Natural killer cell (primary cell): Measurements from ENCODE around the gene WDR88. TPM values are rescaled to one million over a fixed set of nuclear protein-coding genes. Genes with fewer than 3 reads are reported as not detected.
"Not testable (repeated sequence)": the region's sequence is repeated elsewhere in the genome, so short reads cannot be mapped to it uniquely, and the experiment has no call there.

Experiments used
- ATAC-seq, 3 donors: fragments of 150-1000 bp in 2 of 3; fragments of 200-7000 bp in 1 of 3; cut with Tn5 transposase; 1 replicate in 1 of 3; 2 replicates in 2 of 3; pipeline ENCODE4 v1.10.0; 2021; ENCODE audit warnings: mild to moderate bottlenecking in 2 of 3, moderate library complexity in 2 of 3
- DNase-seq, 2 donors: peaks; one replicate each; pipeline versions ENCODE4 v3.0.0 to v3.0.0-alpha.2; 2013 to 2021; ENCODE audit warnings: mixed read lengths in 1 of 2
- H3K27ac ChIP-seq: one replicate; pipeline ENCODE4 v1.5.1; 2013; ENCODE audit warnings: mild to moderate bottlenecking, low read length
- H3K27me3 ChIP-seq: one replicate; pipeline ENCODE4 v1.6.1; 2013; ENCODE audit warnings: low read length; ENCODE audit not compliant: control insufficient read depth, insufficient read depth
- H3K36me3 ChIP-seq: one replicate; pipeline ENCODE4 v1.6.1; 2013; ENCODE audit warnings: low read length; ENCODE audit not compliant: control insufficient read depth, insufficient read depth
- H3K4me1 ChIP-seq: one replicate; pipeline ENCODE4 v1.6.1; 2013; ENCODE audit warnings: low read length; ENCODE audit not compliant: control insufficient read depth, insufficient read depth
- H3K4me3 ChIP-seq: one replicate; pipeline ENCODE4 v1.5.1; 2013; ENCODE audit warnings: low read length
- H3K9me3 ChIP-seq: one replicate; pipeline ENCODE4 v1.6.1; 2013; ENCODE audit warnings: low read length; ENCODE audit not compliant: control insufficient read depth, insufficient read depth
- H3K27ac Mint-ChIP-seq, 2 donors: one replicate each; pipeline ENCODE4 v1.8.0; 2022; ENCODE audit warnings: mild to moderate bottlenecking in 2 of 2, mixed read lengths in 2 of 2, moderate library complexity in 1 of 2
- H3K27me3 Mint-ChIP-seq, 2 donors: one replicate each; pipeline ENCODE4 v1.8.0; 2022; ENCODE audit warnings: low read depth in 2 of 2, mixed read lengths in 2 of 2
- H3K36me3 Mint-ChIP-seq: one replicate; pipeline ENCODE4 v1.8.0; 2022; ENCODE audit warnings: mixed read lengths
- H3K4me1 Mint-ChIP-seq, 2 donors: one replicate each; pipeline ENCODE4 v1.8.0; 2022; ENCODE audit warnings: mixed read lengths in 2 of 2
- H3K4me3 Mint-ChIP-seq: one replicate; pipeline ENCODE4 v1.8.0; 2022; ENCODE audit warnings: mild to moderate bottlenecking, moderate library complexity, mixed read lengths
- H3K9me3 Mint-ChIP-seq, 2 donors: one replicate each; pipeline ENCODE4 v1.8.0; 2022; ENCODE audit warnings: mixed read lengths in 2 of 2
- WGBS: methylation state at CpG from one replicate; pipeline ENCODE4 v1.1.7; 2013; ENCODE audit warnings: missing lambda C conversion rate; ENCODE audit not compliant: insufficient coverage; 5-methylcytosine and 5-hydroxymethylcytosine counted together
- intact Hi-C: fragments of 100-400 bp; cut with micrococcal nuclease; formaldehyde crosslinking; loops from one replicate; pipeline ENCODE4 v1.14.2; 2022
- total RNA-seq, 4 donors: library from RNA; stranded (reverse); fragments of 120-200 nt in 1 of 4; gene quantifications; one replicate each; pipeline versions ENCODE4 v1.2.3 to v1.2.4, GENCODE V29; 2013 to 2022
- TF ChIP-seq, protein P1 (sequence below): fragments of 200-600 bp; IDR thresholded peaks from one replicate; pipeline ENCODE4 v1.8.0; 2022; ENCODE audit warnings: antibody characterized with exemption

The WDR88 gene
- total RNA-seq, 3 donors from 2014 or later (not counting 1 experiment from before 2014, with no cell fraction given) = not detected

DNA sequence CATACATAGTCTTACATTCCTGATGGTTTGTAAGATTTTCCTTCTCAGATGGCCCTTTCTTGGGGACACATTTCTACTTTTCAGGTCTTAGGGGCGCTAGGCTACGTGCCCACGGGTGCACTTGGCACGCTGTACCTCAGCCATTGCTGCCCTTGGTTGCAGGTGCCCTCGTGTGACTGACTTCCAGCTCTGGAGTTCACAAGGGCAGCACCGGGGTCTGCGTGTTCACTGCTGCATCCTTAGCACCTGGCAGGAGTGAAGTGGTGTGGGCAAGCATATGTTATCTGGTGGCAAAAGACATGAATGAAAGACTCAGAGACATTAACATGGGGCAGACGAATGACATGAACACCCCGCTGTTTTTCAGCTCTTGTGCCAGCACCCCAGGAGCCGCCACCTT lies 13.3 kb upstream of the WDR88 start:
- Histone ChIP-seq H3K27me3 (no peaks in the 10 kb centered on the region), H3K4me3 (no peak overlapping the region), H3K4me1 (no peaks in the 10 kb centered on the region), H3K36me3 (peaks cover 34% of the 10 kb centered on the region), H3K9me3 (no peaks in the 10 kb centered on the region), H3K27ac (no peak overlapping the region)
- Mint-ChIP-seq H3K4me1 (no peaks in the 10 kb centered on the region), H3K27me3 (no peaks in the 10 kb centered on the region), H3K36me3 (peaks cover 14% of the 10 kb centered on the region), H3K9me3 (no peaks in the 10 kb centered on the region), H3K4me3 (no peak overlapping the region), H3K27ac (no peak overlapping the region)
- no peak for ATAC-seq
- intact Hi-C loops = no loop called here
- DNase-seq = no peak
- WGBS = 96% methylated on average over 10 of the region's 10 CpGs
- TF ChIP-seq, protein P1, sequence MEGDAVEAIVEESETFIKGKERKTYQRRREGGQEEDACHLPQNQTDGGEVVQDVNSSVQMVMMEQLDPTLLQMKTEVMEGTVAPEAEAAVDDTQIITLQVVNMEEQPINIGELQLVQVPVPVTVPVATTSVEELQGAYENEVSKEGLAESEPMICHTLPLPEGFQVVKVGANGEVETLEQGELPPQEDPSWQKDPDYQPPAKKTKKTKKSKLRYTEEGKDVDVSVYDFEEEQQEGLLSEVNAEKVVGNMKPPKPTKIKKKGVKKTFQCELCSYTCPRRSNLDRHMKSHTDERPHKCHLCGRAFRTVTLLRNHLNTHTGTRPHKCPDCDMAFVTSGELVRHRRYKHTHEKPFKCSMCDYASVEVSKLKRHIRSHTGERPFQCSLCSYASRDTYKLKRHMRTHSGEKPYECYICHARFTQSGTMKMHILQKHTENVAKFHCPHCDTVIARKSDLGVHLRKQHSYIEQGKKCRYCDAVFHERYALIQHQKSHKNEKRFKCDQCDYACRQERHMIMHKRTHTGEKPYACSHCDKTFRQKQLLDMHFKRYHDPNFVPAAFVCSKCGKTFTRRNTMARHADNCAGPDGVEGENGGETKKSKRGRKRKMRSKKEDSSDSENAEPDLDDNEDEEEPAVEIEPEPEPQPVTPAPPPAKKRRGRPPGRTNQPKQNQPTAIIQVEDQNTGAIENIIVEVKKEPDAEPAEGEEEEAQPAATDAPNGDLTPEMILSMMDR = no peak

DNA sequence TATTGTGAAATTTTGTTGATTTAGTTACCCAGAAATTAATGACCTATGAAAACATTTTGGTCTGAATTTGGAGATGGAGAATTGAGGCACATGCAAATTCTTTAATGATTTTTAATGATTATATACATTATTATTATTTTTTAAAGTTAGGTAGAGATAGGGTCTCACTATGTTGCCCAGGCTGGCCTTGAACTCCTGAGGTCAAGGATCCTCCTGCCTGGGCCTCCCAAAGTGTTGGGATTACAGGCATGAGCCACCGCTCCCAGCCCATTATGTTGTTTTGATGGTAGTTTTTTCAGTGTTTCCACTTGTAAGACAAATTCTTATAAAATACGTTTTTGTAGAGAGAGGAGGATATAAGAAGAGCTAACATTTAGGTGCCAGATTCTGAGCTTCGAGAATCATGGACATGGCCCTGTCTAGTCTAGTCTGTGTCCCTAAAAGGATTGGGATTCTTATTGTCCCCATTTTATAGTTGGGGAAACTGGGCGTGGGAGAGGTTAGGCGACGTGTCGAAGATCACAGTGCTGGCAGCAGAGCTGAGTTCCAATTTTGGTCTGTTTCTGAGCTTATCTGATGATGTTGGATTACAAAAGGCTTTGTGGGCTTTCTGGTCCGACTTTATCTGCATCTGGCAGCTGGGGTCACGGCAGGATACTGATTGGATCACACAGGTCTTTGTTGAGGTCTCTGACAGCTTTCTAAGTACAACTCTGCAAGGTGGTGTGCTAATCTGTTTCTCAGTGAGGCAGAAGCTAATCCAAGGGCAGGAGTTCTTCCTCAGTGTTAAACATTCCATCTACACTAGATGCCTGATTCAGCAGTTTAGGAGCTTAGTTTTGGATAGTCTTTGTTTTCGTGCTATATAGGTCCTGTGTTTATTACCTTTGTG lies 7.5 kb upstream of the WDR88 start:
- WGBS = 79% methylated on average over 10 of the region's 10 CpGs
- TF ChIP-seq, protein P1 = no peak

DNA sequence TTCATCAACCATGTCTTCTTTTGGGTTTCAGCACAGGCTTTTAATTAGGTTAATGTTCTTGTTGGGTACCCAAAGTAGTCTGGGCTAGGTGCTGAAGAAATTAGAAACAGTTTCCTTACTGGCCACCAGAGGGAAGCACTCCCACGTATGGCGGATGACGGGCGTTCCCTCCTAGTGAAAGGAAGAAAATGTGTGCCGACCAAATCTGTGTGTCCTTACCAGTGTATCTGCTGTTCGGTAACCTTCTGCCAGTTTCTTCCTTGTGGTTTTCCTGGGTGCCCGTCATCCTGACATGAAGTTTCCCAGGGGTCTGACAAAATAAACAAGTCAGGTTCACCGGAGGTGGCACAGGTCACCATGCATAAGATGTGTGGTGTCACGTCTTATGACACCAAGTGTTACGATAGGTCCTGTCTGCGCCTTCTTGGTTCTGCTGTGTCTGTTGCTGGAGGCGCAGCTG lies 6.0 kb upstream of the WDR88 start:
- H3K4me3 ChIP-seq = no peak overlapping the region
- H3K27ac ChIP-seq = no peak overlapping the region
- Mint-ChIP-seq H3K27ac (no peak overlapping the region), H3K4me1 (peaks cover 0 to 11% of the 10 kb centered on the region in 2 donors), H3K4me3 (no peak overlapping the region), H3K36me3 (peaks cover 11% of the 10 kb centered on the region), H3K27me3 (no peaks in the 10 kb centered on the region), H3K9me3 (no peaks in the 10 kb centered on the region)
- H3K4me1 ChIP-seq = peaks cover 4% of the 10 kb centered on the region
- no peaks in the 10 kb centered on the region for H3K27me3 ChIP-seq
- intact Hi-C loops = loop anchor here (1.0 to 10.0 kb wide), 3 partner anchors 56 to 281 kb away; partner anchors contain the start of genes CEP89 and FAAP24
- H3K9me3 ChIP-seq = no peaks in the 10 kb centered on the region
- peaks cover 27% of the 10 kb centered on the region for H3K36me3 ChIP-seq
- ATAC-seq (peak; percentile 81 to 97 (median 93)), DNase-seq (peak; percentile 30 to 84)
- TF ChIP-seq, protein P1 = peak; percentile 87
- WGBS = 41% methylated on average over 12 of the region's 12 CpGs

More for the DNA sequence above, 7.5 kb upstream of the WDR88 start:
- H3K27me3 ChIP-seq = no peaks in the 10 kb centered on the region
- no peak overlapping the region for H3K27ac Mint-ChIP-seq
- intact Hi-C loops = loop anchor here (5.0 to 10.0 kb wide), 2 partner anchors 58 to 150 kb away; partner anchors contain the start of genes CEP89 and FAAP24
- H3K9me3 ChIP-seq = no peaks in the 10 kb centered on the region
- peaks cover 0 to 11% of the 10 kb centered on the region in 2 donors for H3K4me1 Mint-ChIP-seq
- no peaks in the 10 kb centered on the region for H3K9me3 Mint-ChIP-seq
- no peak overlapping the region for H3K4me3 Mint-ChIP-seq
- no peak overlapping the region for H3K27ac ChIP-seq
- ATAC-seq (peak in 1 of 3 donors; percentile 72), DNase-seq (no peak)
- peaks cover 4% of the 10 kb centered on the region for H3K4me1 ChIP-seq
- peaks cover 25% of the 10 kb centered on the region for H3K36me3 ChIP-seq
- H3K27me3 Mint-ChIP-seq = no peaks in the 10 kb centered on the region
- H3K36me3 Mint-ChIP-seq = no peaks in the 10 kb centered on the region
- no peak overlapping the region for H3K4me3 ChIP-seq

DNA sequence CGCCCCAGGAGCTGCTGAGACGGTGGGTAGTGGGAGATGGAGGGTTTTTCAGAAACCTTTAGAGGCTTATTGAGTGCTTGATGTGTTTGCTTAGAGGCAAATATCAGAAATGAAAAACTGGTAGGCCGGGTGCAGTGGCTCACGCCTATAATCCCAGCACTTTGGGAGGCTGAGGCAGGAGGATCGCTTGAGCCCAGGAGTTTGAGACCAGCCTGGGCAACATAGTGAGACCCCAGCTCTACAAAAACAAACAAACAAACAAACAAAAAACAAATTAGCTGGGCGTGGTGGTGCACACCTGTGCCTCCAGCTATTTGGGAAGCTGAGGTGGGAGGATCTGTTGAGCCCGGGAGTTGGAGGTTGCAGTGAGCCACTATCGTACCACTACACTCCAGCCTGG lies 5.2 kb upstream of the WDR88 start:
- H3K36me3 Mint-ChIP-seq = peaks cover 11% of the 10 kb centered on the region
- peaks cover 30% of the 10 kb centered on the region for H3K36me3 ChIP-seq

More for the DNA sequence above, 5.2 kb upstream of the WDR88 start:
- not testable (repeated sequence) for H3K9me3 Mint-ChIP-seq, ATAC-seq, H3K9me3 ChIP-seq, DNase-seq, H3K27ac ChIP-seq, H3K27me3 ChIP-seq, H3K4me3 Mint-ChIP-seq, H3K4me1 ChIP-seq, H3K27me3 Mint-ChIP-seq, H3K4me3 ChIP-seq, H3K27ac Mint-ChIP-seq
- H3K4me1 Mint-ChIP-seq = peaks cover 0 to 11% of the 10 kb centered on the region in 2 donors
- intact Hi-C loops = loop anchor here (1.0 to 10.0 kb wide), 3 partner anchors 56 to 281 kb away; partner anchors contain the start of genes CEP89 and FAAP24
- 95% methylated on average over 5 of the region's 8 CpGs for WGBS
